Adrenal gland (tissue), 5 donors: ENCODE measurements around the gene OTUD3.

Experiments
- CTCF ChIP-seq, 6 experiments: fragments of 450-650 bp in 4 of 6; fragments of 200-600 bp in 2 of 6; sonication (generic) in 1 of 6; IDR thresholded peaks; 1 replicate in 5 of 6; 2 replicates in 1 of 6; pipeline versions ENCODE4 v1.5.1 to v1.8.0; 2016 to 2021; ENCODE audit warnings: antibody characterized with exemption in 6 of 6, mild to moderate bottlenecking in 2 of 6, moderate library complexity in 1 of 6
- POLR2A ChIP-seq, 2 donors: fragments of 450-650 bp; IDR thresholded peaks; one replicate each; pipeline ENCODE4 v1.6.1; 2017; ENCODE audit warnings: antibody characterized with exemption in 2 of 2, mild to moderate bottlenecking in 2 of 2, moderate library complexity in 1 of 2
- donor health status: DM: no; HTN: no; CAD: no.

DNA sequence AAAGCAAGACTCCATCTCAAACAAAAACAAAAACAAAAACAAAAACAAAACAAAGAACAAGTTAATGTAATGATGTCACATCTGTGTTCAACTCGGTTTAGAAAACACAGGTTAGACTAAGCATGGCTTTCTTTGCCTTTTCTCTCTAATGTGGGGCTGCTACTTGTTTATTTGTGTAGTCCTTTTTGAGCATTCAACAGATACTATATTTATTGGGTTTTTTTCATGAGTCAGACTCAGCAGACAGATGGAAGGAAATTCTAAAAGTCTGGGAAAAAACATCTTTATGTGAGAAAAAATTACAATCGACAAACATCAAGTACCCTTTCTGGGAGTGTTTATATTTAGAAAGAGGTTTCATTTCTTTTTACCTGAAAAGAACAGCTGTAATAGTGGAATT is 22.3 kb upstream of the OTUD3 start:
- no peak for TF ChIP-seq POLR2A (IDR thresholded peaks at IDR 0.05)
- TF ChIP-seq CTCF (IDR thresholded peaks at IDR 0.05), result no peak
